IMR-90 (cell line): ENCODE measurements around the gene EPHA2. TPM values are rescaled to one million over a fixed set of nuclear protein-coding genes. Genes with fewer than 3 reads are reported as not detected.

Experiments
- ATAC-seq: fragments of 200-7000 bp; cut with Tn5 transposase; 2 replicates; pipeline ENCODE4 v1.9.1; 2020; ENCODE audit warnings: low read depth, mild to moderate bottlenecking, moderate library complexity
- BruUV-seq: library from RNA; stranded (reverse); fragments of 400-500 nt; replicated peaks from 2 replicates; lab custom pipeline; 2021; lab: Mats Ljungman, UMichigan
- CTCF ChIA-PET: fragments of 300-600 bp; formaldehyde crosslinking; extraction: SDS; loops from one replicate; lab custom pipeline; 2021; ENCODE audit warnings: antibody characterized with exemption; lab: Yijun Ruan, JAX
- POLR2A ChIA-PET: fragments of 300-600 bp; sonication (Branson Sonifier 250); formaldehyde crosslinking; loops from one replicate; lab custom pipeline; 2022; ENCODE audit warnings: antibody characterized with exemption; ENCODE audit not compliant: unreplicated experiment; lab: Charles Lee
- DNase-seq: peaks from one replicate; pipeline ENCODE4 v3.0.0; 2013
- H2AFZ ChIP-seq: replicated peaks from 2 replicates; pipeline ENCODE3; 2013; ENCODE audit warnings: low read length, mild to moderate bottlenecking; ENCODE audit not compliant: poor library complexity
- H2AK5ac ChIP-seq: 2 replicates; pipeline ENCODE4 v1.6.1; 2013; ENCODE audit warnings: low read depth, low read length, inconsistent platforms
- H2AK9ac ChIP-seq: replicated peaks from 2 replicates; pipeline ENCODE3; 2013; ENCODE audit warnings: mild to moderate bottlenecking, low read depth, low read length, moderate library complexity; ENCODE audit not compliant: poor library complexity
- H2BK120ac ChIP-seq: 2 replicates; pipeline ENCODE4 v1.6.1; 2013; ENCODE audit warnings: low read depth, low read length, inconsistent platforms
- H2BK15ac ChIP-seq: 3 replicates; pipeline ENCODE4 v1.6.1; 2013; ENCODE audit warnings: low read depth, low read length, inconsistent platforms
- H2BK20ac ChIP-seq: 2 replicates; pipeline ENCODE4 v1.6.1; 2013; ENCODE audit warnings: low read depth, mild to moderate bottlenecking, inconsistent platforms, low read length, moderate library complexity
- H2BK5ac ChIP-seq: 2 replicates; pipeline ENCODE4 v1.6.1; 2013; ENCODE audit warnings: mild to moderate bottlenecking, low read depth, low read length, inconsistent platforms; ENCODE audit not compliant: poor library complexity, severe bottlenecking
- H3K14ac ChIP-seq: replicated peaks from 2 replicates; pipeline ENCODE4 v1.6.1; 2013; ENCODE audit warnings: low read depth, low read length, inconsistent platforms
- H3K18ac ChIP-seq: 2 replicates; pipeline ENCODE4 v1.6.1; 2013; ENCODE audit warnings: low read depth, low read length, control low read depth
- H3K23ac ChIP-seq: 2 replicates; pipeline ENCODE4 v1.6.1; 2013; ENCODE audit warnings: low read depth, low read length, inconsistent platforms
- H3K27ac ChIP-seq: 2 replicates; pipeline ENCODE4 v1.5.1; 2013; ENCODE audit warnings: mild to moderate bottlenecking, control low read depth, low read length; ENCODE audit not compliant: insufficient read depth
- H3K27me3 ChIP-seq: 2 replicates; pipeline ENCODE4 v1.6.1; 2013; ENCODE audit warnings: low read length; ENCODE audit not compliant: control insufficient read depth, insufficient read depth
- H3K36me3 ChIP-seq: 2 replicates; pipeline ENCODE4 v1.6.1; 2013; ENCODE audit warnings: low read length, mixed read lengths; ENCODE audit not compliant: control insufficient read depth, insufficient read depth
- H3K4ac ChIP-seq: 2 replicates; pipeline ENCODE4 v1.6.1; 2013; ENCODE audit warnings: low read depth, low read length, inconsistent platforms
- H3K4me1 ChIP-seq: 2 replicates; pipeline ENCODE4 v1.6.1; 2013; ENCODE audit warnings: low read length, mixed read lengths; ENCODE audit not compliant: control insufficient read depth, insufficient read depth
- H3K4me2 ChIP-seq: 2 replicates; pipeline ENCODE4 v1.6.1; 2013; ENCODE audit warnings: low read depth, mild to moderate bottlenecking, control low read depth, low read length, moderate library complexity
- H3K4me3 ChIP-seq: 2 replicates; pipeline ENCODE4 v1.5.1; 2013; ENCODE audit warnings: low read depth, mild to moderate bottlenecking, control low read depth, low read length, moderate library complexity; ENCODE audit not compliant: insufficient read depth
- H3K56ac ChIP-seq: 2 replicates; pipeline ENCODE4 v1.6.1; 2013; ENCODE audit warnings: low read length, inconsistent platforms; ENCODE audit not compliant: insufficient read depth; ENCODE audit errors: extremely low read depth
- H3K79me1 ChIP-seq, 2 experiments: 2 replicates each; pipeline ENCODE4 v1.6.1; 2013; ENCODE audit warnings: low read length in 2 of 2, inconsistent platforms in 1 of 2, low read depth in 1 of 2
- H3K9ac ChIP-seq: 2 replicates; pipeline ENCODE4 v1.6.1; 2013; ENCODE audit warnings: low read depth, low read length, control low read depth
- H3K9me1 ChIP-seq: 2 replicates; pipeline ENCODE4 v1.6.1; 2013; ENCODE audit warnings: low read length, inconsistent platforms; ENCODE audit not compliant: insufficient read depth
- H3K9me3 ChIP-seq: 2 replicates; pipeline ENCODE4 v1.6.1; 2013; ENCODE audit warnings: low read length; ENCODE audit not compliant: control insufficient read depth, insufficient read depth
- H4K20me1 ChIP-seq: 2 replicates; pipeline ENCODE4 v1.6.1; 2013; ENCODE audit warnings: low read length, inconsistent platforms; ENCODE audit not compliant: insufficient read depth
- H4K5ac ChIP-seq: 2 replicates; pipeline ENCODE4 v1.6.1; 2013; ENCODE audit warnings: mild to moderate bottlenecking, low read depth, low read length, control low read depth
- H4K8ac ChIP-seq, 2 experiments: 2 replicates each; pipeline ENCODE4 v1.6.1; 2013; ENCODE audit warnings: low read depth in 2 of 2, low read length in 2 of 2, control low read depth in 1 of 2, inconsistent platforms in 1 of 2
- H4K91ac ChIP-seq: 2 replicates; pipeline ENCODE4 v1.6.1; 2013; ENCODE audit warnings: low read depth, low read length, inconsistent platforms; ENCODE audit not compliant: insufficient read depth
- BHLHE40 ChIP-seq: fragments of 150-350 bp; IDR thresholded peaks from 2 replicates; pipeline ENCODE4 v1.6.1; 2016; ENCODE audit warnings: mild to moderate bottlenecking, low read depth, low read length
- CHD1 ChIP-seq: IDR thresholded peaks from 2 replicates; pipeline ENCODE4 v1.6.1; 2012; ENCODE audit warnings: low read depth, low read length, improper control_type of control experiment
- CTCF ChIP-seq: conservative IDR thresholded peaks from 2 replicates; pipeline ENCODE4 v1.5.1; 2012; ENCODE audit warnings: mild to moderate bottlenecking, low read depth, low read length, improper control_type of control experiment
- FOS ChIP-seq: fragments of 150-350 bp; IDR thresholded peaks from 2 replicates; pipeline ENCODE4 v1.6.1; 2016; ENCODE audit warnings: low read depth, low read length
- MAFK ChIP-seq: IDR thresholded peaks from 2 replicates; pipeline ENCODE4 v1.6.1; 2012; ENCODE audit warnings: low read depth, low read length, improper control_type of control experiment
- MAZ ChIP-seq: IDR thresholded peaks from 2 replicates; pipeline ENCODE4 v1.6.1; 2012; ENCODE audit warnings: low read depth, mild to moderate bottlenecking, low read length, improper control_type of control experiment, moderate library complexity, borderline replicate concordance
- MXI1 ChIP-seq: IDR thresholded peaks from 2 replicates; pipeline ENCODE4 v1.6.1; 2012; ENCODE audit warnings: low read depth, mild to moderate bottlenecking, low read length, moderate library complexity, borderline replicate concordance
- POLR2A ChIP-seq: IDR thresholded peaks from 2 replicates; pipeline ENCODE4 v1.6.1; 2012; ENCODE audit warnings: mild to moderate bottlenecking, low read depth, low read length
- RCOR1 ChIP-seq: IDR thresholded peaks from 2 replicates; pipeline ENCODE4 v1.6.1; 2012; ENCODE audit warnings: mild to moderate bottlenecking, low read length, improper control_type of control experiment; ENCODE audit not compliant: insufficient replicate concordance
- WGBS, 2 experiments: methylation state at CpG; one replicate each; pipeline versions ENCODE4 v1.1.5 to v1.1.7; 2013; ENCODE audit warnings: missing lambda C conversion rate in 2 of 2; ENCODE audit not compliant: insufficient read length in 1 of 2; ENCODE audit errors: extremely low coverage in 2 of 2; 5-methylcytosine and 5-hydroxymethylcytosine counted together
- dilution Hi-C: fragments of 300-500 bp; cut with HindIII; formaldehyde crosslinking; loops from one replicate; pipeline ENCODE4 v1.14.3; 2018; ENCODE audit warnings: low sequenced_read_pairs; ENCODE audit not compliant: unreplicated experiment
- in situ Hi-C: fragments of 300-500 bp; cut with MboI; formaldehyde crosslinking; loops from 3 replicates; pipeline ENCODE4 v1.14.3; 2019; ENCODE audit warnings: low sequenced_read_pairs, inconsistent platforms, mixed read lengths
- intact Hi-C: fragments of 100-400 bp; cut with micrococcal nuclease; formaldehyde crosslinking; loops from 2 replicates; pipeline ENCODE4 v1.10.0; 2022
- polyA plus RNA-seq, 3 experiments: library from polyadenylated mRNA; depleted of rRNA; stranded (reverse); fragments of >200 nt; gene quantifications; 2 replicates each; pipeline ENCODE4 v1.2.3, GENCODE V29; 2012; ENCODE audit warnings: low replicate concordance in 1 of 3
- total RNA-seq: library from RNA; depleted of rRNA; stranded (reverse); fragments of >200 nt; gene quantifications from 2 replicates; pipeline ENCODE4 v1.2.3, GENCODE V29; 2012

The EPHA2 gene
- total and polyA plus RNA-seq, 2 of the 4 experiments (the other 2 are of a cell fraction) = 24.0 to 72.6 TPM

- H3K27me3 ChIP-seq = no peaks in the 10 kb centered on the region
- peak; percentile 92 for DNase-seq
- H3K27ac ChIP-seq = peak overlapping the region; percentile 99
- H2BK20ac ChIP-seq = peak overlapping the region; percentile 97
- in situ Hi-C loops (no loop called here), intact Hi-C loops (loop anchor here (2.0 kb wide), 2 partner anchors 40 to 68 kb away; no protein-coding TSS in a partner anchor), dilution Hi-C loops (no loop called here)
- H3K4me3 ChIP-seq = peak overlapping the region; percentile 13; the same call in 1 of the 2 replicates
- peak; percentile 67 for ATAC-seq
- peak overlapping the region; percentile 98 for H2BK15ac ChIP-seq
- H3K4ac ChIP-seq = peak overlapping the region; percentile 99
- H2BK120ac ChIP-seq = peak overlapping the region; percentile 98
- ChIA-PET CTCF (interaction anchor here (0.9 kb wide), 1 partner anchor 64 kb away, joined by 3 read pairs; no protein-coding TSS in a partner anchor), POLR2A (interaction anchor here (1.1 kb wide), 1 partner anchor 35 kb away, joined by 4 read pairs; no protein-coding TSS in a partner anchor)
- peak overlapping the region; percentile 99 for H2BK5ac ChIP-seq
- 83% methylated on average over 2 of the region's 23 CpGs; no CpG with 5 or more reads in 1 of the 2 experiments for WGBS, 2 experiments
- no TSS peak for BruUV-seq
- peak overlapping the region; percentile 100 for H4K91ac ChIP-seq
- peak overlapping the region; percentile 95 for H3K18ac ChIP-seq
- H4K20me1 ChIP-seq = peaks cover 20% of the 10 kb centered on the region
- peak overlapping the region; percentile 72 for H3K4me2 ChIP-seq
- peak overlapping the region; percentile 100 for H2AK9ac ChIP-seq
- H3K56ac ChIP-seq = peak overlapping the region; percentile 99
- H3K36me3 ChIP-seq = peaks cover 58% of the 10 kb centered on the region
- peak overlapping the region; percentile 99 for H2AK5ac ChIP-seq
- H3K14ac ChIP-seq = peak overlapping the region; percentile 98
- H3K4me1 ChIP-seq = peaks cover 51% of the 10 kb centered on the region
- TF ChIP-seq POLR2A = no peak; the same call in 1 of the 2 replicates
- TF ChIP-seq BHLHE40 = 0 out of 2 replicates have a peak, but pooled peaks have one; percentile 7
- no peak for TF ChIP-seq RCOR1
- peak; percentile 36; the same call in 1 of the 2 replicates for TF ChIP-seq FOS
- no peak for TF ChIP-seq CTCF
- peak; percentile 98 for TF ChIP-seq MAZ
- TF ChIP-seq MAFK = no peak
- TF ChIP-seq MXI1 = peak; percentile 29; the same call in 1 of the 2 replicates
- no peak for TF ChIP-seq CHD1
- H2AFZ ChIP-seq = peak overlapping the region; percentile 75
- H3K79me1 ChIP-seq = peaks cover 16 to 93% of the 10 kb centered on the region in 2 experiments; a peak in 3 of 4 replicates
- peak overlapping the region; percentile 87 for H3K9ac ChIP-seq
- peaks cover 36% of the 10 kb centered on the region for H3K9me1 ChIP-seq
- no peaks in the 10 kb centered on the region for H3K9me3 ChIP-seq
- peak overlapping the region; percentile 98 for H4K5ac ChIP-seq
- peak overlapping the region; percentile 98 for H3K23ac ChIP-seq
- H4K8ac ChIP-seq = peak overlapping the region; percentile 94 to 98
Observed at GRCh38 chr1:16146279-16147155, 9.4 kb downstream of the EPHA2 start.
